Uterus (tissue), 4 donors: ENCODE results near the gene PYGO2. TPM values are rescaled to one million over a fixed set of nuclear protein-coding genes. Genes with fewer than 3 reads are reported as not detected.
A peak's percentile ranks its signal among the peaks of the same experiment; 100 is the strongest.

ENCODE experiments used
- DNase-seq, 2 donors: peaks; one replicate each; pipeline ENCODE4 v3.0.0-alpha.2; 2019 to 2020
- H3K27ac ChIP-seq, 2 donors: fragments of 200-600 bp; sonication (generic); 1 replicate in 1 of 2; 2 replicates in 1 of 2; pipeline ENCODE4 v1.5.1; 2016 to 2018
- H3K27me3 ChIP-seq, 2 donors: fragments of 200-600 bp; sonication (generic); one replicate each; pipeline ENCODE4 v1.5.1; 2018 to 2019; ENCODE audit warnings: control low read depth in 1 of 2
- H3K36me3 ChIP-seq, 2 donors: fragments of 200-600 bp; sonication (generic); one replicate each; pipeline ENCODE4 v1.5.1; 2019; ENCODE audit warnings: control low read depth in 1 of 2
- H3K4me1 ChIP-seq, 2 donors: fragments of 200-600 bp; sonication (generic); one replicate each; pipeline ENCODE4 v1.5.1; 2018 to 2019; ENCODE audit warnings: control low read depth in 1 of 2
- H3K4me3 ChIP-seq, 2 donors: fragments of 200-600 bp; sonication (generic); 1 replicate in 1 of 2; 2 replicates in 1 of 2; pipeline ENCODE4 v1.5.1; 2018 to 2019; ENCODE audit warnings: mild to moderate bottlenecking in 1 of 2
- H3K9me3 ChIP-seq, 2 donors: fragments of 200-600 bp; sonication (generic); one replicate each; pipeline ENCODE4 v1.5.1; 2019; ENCODE audit warnings: control low read depth in 1 of 2
- POLR2A ChIP-seq, 2 donors: fragments of 450-650 bp; IDR thresholded peaks; one replicate each; pipeline ENCODE4 v1.6.1; 2016; ENCODE audit warnings: antibody characterized with exemption in 2 of 2, mild to moderate bottlenecking in 1 of 2, moderate library complexity in 1 of 2
- intact Hi-C: fragments of 100-400 bp; cut with DNase I; formaldehyde crosslinking; loops from one replicate; pipeline ENCODE4 v1.15.1; 2023; ENCODE audit warnings: low total_unique reads
- total RNA-seq, 4 donors: library from RNA; depleted of rRNA in 3 of 4; stranded (reverse); fragments of >200 nt in 3 of 4; gene quantifications; one replicate each; pipeline versions ENCODE4 v1.1.0 to v1.2.4, GENCODE V29; 2014 to 2023
- TF ChIP-seq, protein P1 (sequence below), 4 experiments: fragments of 200-600 bp in 2 of 4; fragments of 450-650 bp in 2 of 4; sonication (generic) in 2 of 4; IDR thresholded peaks; one replicate each; pipeline ENCODE4 v1.5.1; 2016 to 2019; ENCODE audit warnings: antibody characterized with exemption in 4 of 4, mild to moderate bottlenecking in 2 of 4, moderate library complexity in 1 of 4
- donor health status: DM: yes; HTN: yes; CAD: no.

The PYGO2 gene
- total RNA-seq, 4 donors from 2014 or later = 10.0 to 36.4 (median 15.9) TPM

DNA sequence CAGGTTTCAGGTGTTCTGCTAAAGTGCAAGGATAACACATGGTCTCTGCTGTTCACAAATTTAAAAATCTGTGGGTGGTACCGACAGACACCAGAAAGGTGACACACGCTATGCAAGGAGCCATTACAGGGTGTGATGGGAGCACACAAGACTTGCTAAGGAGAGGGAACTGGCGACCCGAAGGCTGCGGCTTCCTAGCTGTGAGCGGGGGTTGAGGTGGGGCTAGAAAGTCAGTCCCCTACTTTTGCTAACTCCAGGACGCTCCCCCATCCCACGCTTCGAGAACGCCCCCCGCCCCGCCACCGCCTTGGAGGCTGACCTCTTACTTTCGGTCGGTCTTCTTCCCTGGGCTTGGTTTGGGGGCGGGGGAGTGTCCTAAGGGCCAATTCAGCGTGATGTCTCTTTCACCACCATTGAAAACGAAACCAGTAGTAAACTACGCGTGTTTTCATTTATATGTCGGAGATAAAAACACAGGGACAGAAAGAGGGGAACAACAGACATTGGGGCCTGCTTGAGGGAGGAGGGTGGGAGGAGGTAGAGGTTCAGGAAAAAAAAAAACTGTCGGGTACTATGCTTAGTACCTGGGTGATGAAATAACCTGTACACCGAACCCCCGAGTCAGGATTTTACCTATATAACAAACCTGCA lies 14.0 kb upstream of the PYGO2 start:
- no peaks in the 10 kb centered on the region for H3K36me3 ChIP-seq
- TF ChIP-seq, protein P1, sequence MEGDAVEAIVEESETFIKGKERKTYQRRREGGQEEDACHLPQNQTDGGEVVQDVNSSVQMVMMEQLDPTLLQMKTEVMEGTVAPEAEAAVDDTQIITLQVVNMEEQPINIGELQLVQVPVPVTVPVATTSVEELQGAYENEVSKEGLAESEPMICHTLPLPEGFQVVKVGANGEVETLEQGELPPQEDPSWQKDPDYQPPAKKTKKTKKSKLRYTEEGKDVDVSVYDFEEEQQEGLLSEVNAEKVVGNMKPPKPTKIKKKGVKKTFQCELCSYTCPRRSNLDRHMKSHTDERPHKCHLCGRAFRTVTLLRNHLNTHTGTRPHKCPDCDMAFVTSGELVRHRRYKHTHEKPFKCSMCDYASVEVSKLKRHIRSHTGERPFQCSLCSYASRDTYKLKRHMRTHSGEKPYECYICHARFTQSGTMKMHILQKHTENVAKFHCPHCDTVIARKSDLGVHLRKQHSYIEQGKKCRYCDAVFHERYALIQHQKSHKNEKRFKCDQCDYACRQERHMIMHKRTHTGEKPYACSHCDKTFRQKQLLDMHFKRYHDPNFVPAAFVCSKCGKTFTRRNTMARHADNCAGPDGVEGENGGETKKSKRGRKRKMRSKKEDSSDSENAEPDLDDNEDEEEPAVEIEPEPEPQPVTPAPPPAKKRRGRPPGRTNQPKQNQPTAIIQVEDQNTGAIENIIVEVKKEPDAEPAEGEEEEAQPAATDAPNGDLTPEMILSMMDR (IDR thresholded peaks at IDR 0.05) = peak in 1 of 4 experiments; percentile 2
- TF ChIP-seq POLR2A (IDR thresholded peaks at IDR 0.05) = no peak
- intact Hi-C loops = no loop called here
- peak overlapping the region; percentile 50 to 73 for H3K4me3 ChIP-seq
- H3K4me1 ChIP-seq = peaks cover 0 to 8% of the 10 kb centered on the region in 2 donors
- peak overlapping the region; percentile 99 for H3K27ac ChIP-seq
- peak; percentile 65 to 76 for DNase-seq
- no peaks in the 10 kb centered on the region for H3K27me3 ChIP-seq
- H3K9me3 ChIP-seq = no peaks in the 10 kb centered on the region

DNA sequence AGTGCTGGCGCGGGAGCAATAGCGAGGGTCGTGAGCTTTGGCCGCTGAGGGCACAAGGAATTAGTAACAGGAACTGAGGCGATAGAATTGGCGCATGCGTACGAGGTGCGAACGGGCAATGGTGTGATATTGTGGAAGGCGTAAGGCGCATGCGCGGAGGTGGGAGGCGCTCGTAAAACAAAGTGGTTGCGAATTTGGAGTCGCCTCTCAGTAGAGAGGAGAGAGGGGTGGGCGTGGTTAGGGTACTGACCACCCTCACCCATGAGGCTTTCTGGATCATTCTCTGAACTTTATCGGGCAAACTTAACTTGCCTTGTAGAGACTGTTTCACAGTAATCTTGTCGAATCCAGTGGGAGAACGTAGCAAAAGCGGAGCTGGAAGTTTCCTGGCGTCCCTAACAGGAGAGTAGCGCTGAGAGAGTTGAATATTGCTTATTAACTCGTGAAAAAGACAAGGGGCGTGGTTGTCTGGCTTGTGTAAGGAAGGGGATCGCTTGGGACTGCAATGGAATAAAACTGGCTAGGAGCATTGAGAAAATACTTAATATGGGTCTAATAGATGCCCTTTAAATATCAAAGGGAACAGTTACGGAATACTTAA lies 13.3 kb upstream of the PYGO2 start:
- no peaks in the 10 kb centered on the region for H3K36me3 ChIP-seq
- H3K4me1 ChIP-seq = peaks cover 3 to 8% of the 10 kb centered on the region in 2 donors
- H3K9me3 ChIP-seq = no peaks in the 10 kb centered on the region
- TF ChIP-seq POLR2A (IDR thresholded peaks at IDR 0.05) = peak; percentile 71 to 77
- TF ChIP-seq, protein P1 (IDR thresholded peaks at IDR 0.05) = no peak
- peak; percentile 94 to 96 for DNase-seq
- peak overlapping the region; percentile 99 for H3K27ac ChIP-seq
- H3K4me3 ChIP-seq = peak overlapping the region; percentile 50 to 73
- intact Hi-C loops = no loop called here
- no peaks in the 10 kb centered on the region for H3K27me3 ChIP-seq

DNA sequence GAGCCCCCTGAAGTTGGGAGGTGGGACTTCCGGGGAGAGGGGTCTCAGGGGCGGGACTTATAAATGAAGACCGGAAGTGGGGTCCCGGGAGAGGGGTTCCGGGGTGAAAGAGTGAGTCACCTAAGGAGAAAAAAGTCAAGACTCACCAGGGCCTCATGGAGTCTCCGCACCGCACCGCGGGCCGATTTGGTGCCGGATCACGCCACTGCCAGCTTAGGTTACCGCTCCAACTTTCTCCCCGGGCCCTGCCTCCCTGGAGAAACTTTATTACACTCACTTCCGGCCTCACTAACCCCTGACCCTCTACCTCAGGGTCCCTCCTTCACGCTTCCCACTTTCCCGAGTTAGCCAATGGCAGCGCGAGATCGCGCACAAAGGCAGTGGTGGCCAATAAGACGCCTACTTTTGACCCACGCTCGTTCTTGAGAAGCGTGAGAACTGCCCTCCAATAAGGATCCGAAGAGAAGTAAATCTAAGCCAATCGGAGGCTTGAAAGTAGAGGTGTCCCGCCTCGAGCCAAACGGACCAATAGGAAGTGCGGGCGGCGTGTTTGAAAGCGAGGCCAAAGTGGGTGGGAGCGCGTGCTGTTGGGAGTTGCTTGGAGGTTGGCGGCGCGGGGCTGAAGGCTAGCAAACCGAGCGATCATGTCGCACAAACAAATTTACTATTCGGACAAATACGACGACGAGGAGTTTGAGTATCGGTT lies 12.7 kb upstream of the PYGO2 start, which contains the start of gene CKS1B:
TSS of gene CKS1B (plus strand) at position 580 of the 706 bp plus-strand sequence. CDS start at position 645, 65 bp downstream.
- peak in 1 of 2 donors; percentile 45 for TF ChIP-seq POLR2A (IDR thresholded peaks at IDR 0.05)
- TF ChIP-seq, protein P1 (IDR thresholded peaks at IDR 0.05) = no peak
- intact Hi-C loops = no loop called here
- Histone ChIP-seq H3K27me3 (no peaks in the 10 kb centered on the region), H3K9me3 (no peaks in the 10 kb centered on the region), H3K4me3 (peak within 1 kb of the TSS; percentile 54 to 73), H3K27ac (peak within 1 kb of the TSS; percentile 99), H3K4me1 (peaks cover 3 to 8% of the 10 kb centered on the region in 2 donors), H3K36me3 (no peaks in the 10 kb centered on the region)
- DNase-seq = peak; percentile 98

DNA sequence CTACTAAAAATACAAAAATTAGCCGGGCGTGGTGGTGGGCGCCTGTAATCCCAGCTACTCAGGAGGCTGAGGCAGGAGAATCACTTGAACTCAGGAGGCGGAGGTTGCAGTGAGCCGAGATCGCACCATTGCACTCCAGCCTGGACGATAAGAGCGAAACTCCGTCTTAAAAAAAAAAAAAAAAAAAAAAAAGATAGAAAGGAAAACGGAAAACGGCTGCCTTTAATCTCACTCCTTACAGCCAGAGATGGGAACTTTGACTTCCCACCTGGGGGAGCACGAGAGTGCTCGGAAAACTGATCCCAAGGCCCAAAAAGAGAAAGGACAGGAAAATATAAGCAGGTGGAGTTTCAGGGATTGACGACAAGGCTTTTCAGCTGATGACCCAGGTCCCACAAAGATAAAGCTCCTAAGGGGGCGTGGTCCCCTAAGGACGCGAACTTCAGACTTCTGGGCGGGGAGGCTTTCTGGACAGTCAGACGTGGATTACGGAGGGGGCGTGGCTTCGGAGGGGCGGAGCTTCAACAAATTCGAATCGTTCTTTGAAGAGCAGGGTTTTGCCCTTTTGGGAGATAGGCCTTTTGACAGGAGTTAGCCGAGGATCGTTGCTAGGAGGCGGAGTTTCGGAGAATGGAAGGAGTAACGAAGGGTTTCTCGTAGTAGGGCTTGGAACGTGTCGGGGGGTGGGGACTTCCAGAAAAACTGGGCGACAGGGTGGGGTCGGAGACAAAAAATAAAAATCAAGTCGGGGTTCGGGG lies 11.9 kb upstream of the PYGO2 start:
- Histone ChIP-seq H3K36me3 (no peaks in the 10 kb centered on the region), H3K4me1 (peaks cover 3 to 8% of the 10 kb centered on the region in 2 donors), H3K27me3 (no peaks in the 10 kb centered on the region), H3K4me3 (peak overlapping the region; percentile 54 to 73), H3K9me3 (no peaks in the 10 kb centered on the region), H3K27ac (peak overlapping the region; percentile 99)
- TF ChIP-seq, protein P1 (IDR thresholded peaks at IDR 0.05) = peak in 2 of 4 experiments; percentile 16 to 26
- peak; percentile 42 to 84 for TF ChIP-seq POLR2A (IDR thresholded peaks at IDR 0.05)
- intact Hi-C loops = no loop called here
- DNase-seq = peak; percentile 98 to 99
